Measurements from ENCODE around the gene TENT4B.

DNA sequence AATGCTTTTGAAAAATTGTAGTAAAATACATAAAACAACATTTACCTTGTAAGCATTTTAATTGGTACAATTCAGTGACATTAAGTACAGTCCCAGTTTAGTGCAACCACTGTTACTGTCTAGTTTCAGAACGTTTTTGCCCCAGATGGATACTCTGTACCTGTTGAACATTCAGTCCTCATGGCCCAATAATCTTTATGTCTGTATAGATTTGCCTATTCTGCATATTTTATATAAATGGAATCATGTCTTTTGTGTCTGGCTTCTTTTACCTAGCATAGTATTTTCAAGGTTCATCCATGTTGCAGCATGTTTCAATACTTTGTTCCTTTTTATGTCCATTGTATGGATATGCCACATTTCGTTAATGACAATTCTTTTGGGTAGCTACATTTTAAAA is 37.2 kb downstream of the TENT4B start:
- TF ChIP-seq, protein P1, sequence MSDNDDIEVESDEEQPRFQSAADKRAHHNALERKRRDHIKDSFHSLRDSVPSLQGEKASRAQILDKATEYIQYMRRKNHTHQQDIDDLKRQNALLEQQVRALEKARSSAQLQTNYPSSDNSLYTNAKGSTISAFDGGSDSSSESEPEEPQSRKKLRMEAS (IDR thresholded peaks at IDR 0.05) = no peak
- TF ChIP-seq, protein P2, sequence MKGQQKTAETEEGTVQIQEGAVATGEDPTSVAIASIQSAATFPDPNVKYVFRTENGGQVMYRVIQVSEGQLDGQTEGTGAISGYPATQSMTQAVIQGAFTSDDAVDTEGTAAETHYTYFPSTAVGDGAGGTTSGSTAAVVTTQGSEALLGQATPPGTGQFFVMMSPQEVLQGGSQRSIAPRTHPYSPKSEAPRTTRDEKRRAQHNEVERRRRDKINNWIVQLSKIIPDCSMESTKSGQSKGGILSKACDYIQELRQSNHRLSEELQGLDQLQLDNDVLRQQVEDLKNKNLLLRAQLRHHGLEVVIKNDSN (IDR thresholded peaks at IDR 0.05) = no peak
- no peak for TF ChIP-seq NFIC (IDR thresholded peaks at IDR 0.05)
- no peak for TF ChIP-seq CREB1 (IDR thresholded peaks at IDR 0.05; ENCODE audit: low read depth)
- TF ChIP-seq, protein P3, sequence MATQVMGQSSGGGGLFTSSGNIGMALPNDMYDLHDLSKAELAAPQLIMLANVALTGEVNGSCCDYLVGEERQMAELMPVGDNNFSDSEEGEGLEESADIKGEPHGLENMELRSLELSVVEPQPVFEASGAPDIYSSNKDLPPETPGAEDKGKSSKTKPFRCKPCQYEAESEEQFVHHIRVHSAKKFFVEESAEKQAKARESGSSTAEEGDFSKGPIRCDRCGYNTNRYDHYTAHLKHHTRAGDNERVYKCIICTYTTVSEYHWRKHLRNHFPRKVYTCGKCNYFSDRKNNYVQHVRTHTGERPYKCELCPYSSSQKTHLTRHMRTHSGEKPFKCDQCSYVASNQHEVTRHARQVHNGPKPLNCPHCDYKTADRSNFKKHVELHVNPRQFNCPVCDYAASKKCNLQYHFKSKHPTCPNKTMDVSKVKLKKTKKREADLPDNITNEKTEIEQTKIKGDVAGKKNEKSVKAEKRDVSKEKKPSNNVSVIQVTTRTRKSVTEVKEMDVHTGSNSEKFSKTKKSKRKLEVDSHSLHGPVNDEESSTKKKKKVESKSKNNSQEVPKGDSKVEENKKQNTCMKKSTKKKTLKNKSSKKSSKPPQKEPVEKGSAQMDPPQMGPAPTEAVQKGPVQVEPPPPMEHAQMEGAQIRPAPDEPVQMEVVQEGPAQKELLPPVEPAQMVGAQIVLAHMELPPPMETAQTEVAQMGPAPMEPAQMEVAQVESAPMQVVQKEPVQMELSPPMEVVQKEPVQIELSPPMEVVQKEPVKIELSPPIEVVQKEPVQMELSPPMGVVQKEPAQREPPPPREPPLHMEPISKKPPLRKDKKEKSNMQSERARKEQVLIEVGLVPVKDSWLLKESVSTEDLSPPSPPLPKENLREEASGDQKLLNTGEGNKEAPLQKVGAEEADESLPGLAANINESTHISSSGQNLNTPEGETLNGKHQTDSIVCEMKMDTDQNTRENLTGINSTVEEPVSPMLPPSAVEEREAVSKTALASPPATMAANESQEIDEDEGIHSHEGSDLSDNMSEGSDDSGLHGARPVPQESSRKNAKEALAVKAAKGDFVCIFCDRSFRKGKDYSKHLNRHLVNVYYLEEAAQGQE (IDR thresholded peaks at IDR 0.05; ENCODE audit: low read depth) = no peak
- no peak for TF ChIP-seq TCF12 (IDR thresholded peaks at IDR 0.05; ENCODE audit: low read depth)
- TF ChIP-seq YY1 (IDR thresholded peaks at IDR 0.05; ENCODE audit: low read depth) = no peak
